ENCODE results near the gene HEATR9.

Gene HEATR9

GRCh38 chr17:35816723-35817122 is 52.0 kb downstream of the HEATR9 start:
- ATAC-seq = no peak
- TF ChIP-seq TSHZ2 (CRISPR knock-in tag; IDR thresholded peaks at IDR 0.05) = no peak
- no peak for TF ChIP-seq POU6F1 (CRISPR knock-in tag; IDR thresholded peaks at IDR 0.05; ENCODE audit: borderline replicate concordance, low read depth)
- no peak for TF ChIP-seq ZFP3 (CRISPR knock-in tag; IDR thresholded peaks at IDR 0.05)
- TF ChIP-seq PPARA (CRISPR knock-in tag; IDR thresholded peaks at IDR 0.05; ENCODE audit: borderline replicate concordance) = no peak
- no peak for TF ChIP-seq ZFP30 (CRISPR knock-in tag; IDR thresholded peaks at IDR 0.05)
- no peak for TF ChIP-seq ARNTL (CRISPR knock-in tag; IDR thresholded peaks at IDR 0.05; ENCODE audit: borderline replicate concordance, low read depth)
- no peak for TF ChIP-seq GLIS3 (CRISPR knock-in tag; IDR thresholded peaks at IDR 0.05)
- TF ChIP-seq ZNF8 (CRISPR knock-in tag; IDR thresholded peaks at IDR 0.05) = no peak
- TF ChIP-seq OSR1 (CRISPR knock-in tag; IDR thresholded peaks at IDR 0.05) = no peak

DNA sequence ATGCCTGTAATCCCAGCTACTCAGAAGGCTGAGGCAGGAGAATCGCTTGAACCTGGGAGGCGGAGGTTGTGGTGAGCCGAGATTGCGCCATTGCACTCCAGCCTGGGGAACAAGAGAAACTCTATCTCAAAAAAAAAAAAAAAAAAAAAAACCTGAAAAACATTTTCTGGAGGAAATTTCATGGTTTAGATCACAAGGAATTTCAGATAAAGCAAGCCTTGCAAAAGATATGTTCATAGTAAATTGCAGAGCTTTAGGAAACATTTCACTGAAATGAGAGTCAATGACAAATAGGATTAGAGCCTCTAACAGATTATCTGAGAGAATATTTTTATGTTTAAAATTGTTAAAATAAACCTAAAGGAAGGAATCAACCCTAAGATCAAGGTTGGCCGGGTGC is 56.2 kb downstream of the HEATR9 start:
- no peak for ATAC-seq
- TF ChIP-seq ZNF70 (CRISPR knock-in tag; IDR thresholded peaks at IDR 0.05) (no peak), ZFP3 (CRISPR knock-in tag; IDR thresholded peaks at IDR 0.05) (no peak), TSHZ2 (CRISPR knock-in tag; IDR thresholded peaks at IDR 0.05) (no peak), ZC3H10 (CRISPR knock-in tag; IDR thresholded peaks at IDR 0.05) (no peak), ESRRG (CRISPR knock-in tag; IDR thresholded peaks at IDR 0.05) (no peak), OSR1 (CRISPR knock-in tag; IDR thresholded peaks at IDR 0.05) (no peak), ISL1 (CRISPR knock-in tag; IDR thresholded peaks at IDR 0.05) (no peak), POU6F1 (CRISPR knock-in tag; IDR thresholded peaks at IDR 0.05; ENCODE audit: borderline replicate concordance, low read depth) (no peak), ZNF8 (CRISPR knock-in tag; IDR thresholded peaks at IDR 0.05) (no peak), CREB5 (CRISPR knock-in tag; IDR thresholded peaks at IDR 0.05; ENCODE audit: low read depth) (no peak), CSDC2 (CRISPR knock-in tag; IDR thresholded peaks at IDR 0.05) (no peak), GLIS3 (CRISPR knock-in tag; IDR thresholded peaks at IDR 0.05) (no peak), PPARA (CRISPR knock-in tag; IDR thresholded peaks at IDR 0.05; ENCODE audit: borderline replicate concordance) (no peak), TCF4 (CRISPR knock-in tag; IDR thresholded peaks at IDR 0.05; ENCODE audit: borderline replicate concordance) (no peak), SNAI2 (CRISPR knock-in tag; IDR thresholded peaks at IDR 0.05) (no peak), ZFP30 (CRISPR knock-in tag; IDR thresholded peaks at IDR 0.05) (no peak), CSRNP3 (CRISPR knock-in tag; IDR thresholded peaks at IDR 0.05) (no peak)
- TF ChIP-seq, protein P1, sequence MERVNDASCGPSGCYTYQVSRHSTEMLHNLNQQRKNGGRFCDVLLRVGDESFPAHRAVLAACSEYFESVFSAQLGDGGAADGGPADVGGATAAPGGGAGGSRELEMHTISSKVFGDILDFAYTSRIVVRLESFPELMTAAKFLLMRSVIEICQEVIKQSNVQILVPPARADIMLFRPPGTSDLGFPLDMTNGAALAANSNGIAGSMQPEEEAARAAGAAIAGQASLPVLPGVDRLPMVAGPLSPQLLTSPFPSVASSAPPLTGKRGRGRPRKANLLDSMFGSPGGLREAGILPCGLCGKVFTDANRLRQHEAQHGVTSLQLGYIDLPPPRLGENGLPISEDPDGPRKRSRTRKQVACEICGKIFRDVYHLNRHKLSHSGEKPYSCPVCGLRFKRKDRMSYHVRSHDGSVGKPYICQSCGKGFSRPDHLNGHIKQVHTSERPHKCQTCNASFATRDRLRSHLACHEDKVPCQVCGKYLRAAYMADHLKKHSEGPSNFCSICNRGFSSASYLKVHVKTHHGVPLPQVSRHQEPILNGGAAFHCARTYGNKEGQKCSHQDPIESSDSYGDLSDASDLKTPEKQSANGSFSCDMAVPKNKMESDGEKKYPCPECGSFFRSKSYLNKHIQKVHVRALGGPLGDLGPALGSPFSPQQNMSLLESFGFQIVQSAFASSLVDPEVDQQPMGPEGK (CRISPR knock-in tag; IDR thresholded peaks at IDR 0.05; ENCODE audit: borderline replicate concordance) = no peak
